Left ventricle myocardium inferior (tissue), 1 donor: ENCODE data around the gene EXOSC2. TPM values are rescaled to one million over a fixed set of nuclear protein-coding genes. Genes with fewer than 3 reads are reported as not detected.

Experiments used
- DNase-seq: peaks from one replicate; pipeline ENCODE4 v3.0.0-alpha.2; 2020
- H3K27ac ChIP-seq: fragments of 200-600 bp; replicated peaks from 2 replicates; pipeline ENCODE4 v1.8.0; 2021
- H3K27me3 ChIP-seq: fragments of 200-600 bp; 2 replicates; pipeline ENCODE4 v1.8.0; 2021; ENCODE audit warnings: low read depth
- H3K36me3 ChIP-seq: fragments of 200-600 bp; 2 replicates; pipeline ENCODE4 v1.8.0; 2021
- H3K4me1 ChIP-seq: fragments of 200-600 bp; 2 replicates; pipeline ENCODE4 v1.8.0; 2021
- H3K4me3 ChIP-seq: fragments of 200-600 bp; 2 replicates; pipeline ENCODE4 v1.8.0; 2021; ENCODE audit warnings: mild to moderate bottlenecking, moderate library complexity
- H3K9me3 ChIP-seq: fragments of 200-600 bp; replicated peaks from 2 replicates; pipeline ENCODE4 v1.8.0; 2021
- intact Hi-C: fragments of 100-400 bp; cut with micrococcal nuclease; formaldehyde crosslinking; loops from one replicate; pipeline ENCODE4 v1.11.0; 2022
- total RNA-seq: library from RNA; stranded (reverse); fragmentation: NEBNext Ultra II Directional; extraction: Animal tissue kit (Norgen Biotek cat#: 25700); gene quantifications from one replicate; pipeline ENCODE4 v1.2.1, GENCODE V29; 2021
- TF ChIP-seq, protein P1 (sequence below): fragments of 200-600 bp; IDR thresholded peaks from 2 replicates; pipeline ENCODE4 v1.8.0; 2021; ENCODE audit warnings: antibody characterized with exemption, mild to moderate bottlenecking, borderline replicate concordance
- donor health status: DM: no; HTN: yes; CAD: no; lungs with severe emphysema.

The EXOSC2 gene
- total RNA-seq, 1 donor from 2014 or later = 12.0 TPM

DNA sequence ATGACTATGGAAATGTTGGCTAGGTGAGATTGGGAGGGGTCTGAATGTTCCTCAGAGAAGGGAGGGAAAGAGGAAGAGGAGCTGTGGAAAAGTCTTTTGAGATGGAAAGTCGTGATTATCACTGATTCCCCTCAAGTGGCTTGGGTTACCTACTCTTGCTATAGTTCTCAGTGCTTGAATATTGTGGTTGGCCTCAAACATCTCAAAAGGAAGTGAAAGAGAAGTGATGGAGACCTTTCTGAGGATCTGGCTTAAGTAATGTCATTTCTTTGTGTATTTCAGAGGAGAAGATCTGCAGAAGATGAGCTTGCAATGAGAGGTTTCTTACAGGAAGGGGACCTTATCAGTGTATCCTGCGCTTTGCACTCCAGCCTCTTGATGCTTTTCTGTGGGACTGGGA, 5.5 kb downstream of the EXOSC2 start:
- Histone ChIP-seq H3K4me3 (no peak overlapping the region), H3K36me3 (peaks cover 77% of the 10 kb centered on the region), H3K9me3 (no peaks in the 10 kb centered on the region), H3K4me1 (peaks cover 31% of the 10 kb centered on the region), H3K27ac (no peak overlapping the region), H3K27me3 (no peaks in the 10 kb centered on the region)
- intact Hi-C loops = no loop called here
- TF ChIP-seq, protein P1, sequence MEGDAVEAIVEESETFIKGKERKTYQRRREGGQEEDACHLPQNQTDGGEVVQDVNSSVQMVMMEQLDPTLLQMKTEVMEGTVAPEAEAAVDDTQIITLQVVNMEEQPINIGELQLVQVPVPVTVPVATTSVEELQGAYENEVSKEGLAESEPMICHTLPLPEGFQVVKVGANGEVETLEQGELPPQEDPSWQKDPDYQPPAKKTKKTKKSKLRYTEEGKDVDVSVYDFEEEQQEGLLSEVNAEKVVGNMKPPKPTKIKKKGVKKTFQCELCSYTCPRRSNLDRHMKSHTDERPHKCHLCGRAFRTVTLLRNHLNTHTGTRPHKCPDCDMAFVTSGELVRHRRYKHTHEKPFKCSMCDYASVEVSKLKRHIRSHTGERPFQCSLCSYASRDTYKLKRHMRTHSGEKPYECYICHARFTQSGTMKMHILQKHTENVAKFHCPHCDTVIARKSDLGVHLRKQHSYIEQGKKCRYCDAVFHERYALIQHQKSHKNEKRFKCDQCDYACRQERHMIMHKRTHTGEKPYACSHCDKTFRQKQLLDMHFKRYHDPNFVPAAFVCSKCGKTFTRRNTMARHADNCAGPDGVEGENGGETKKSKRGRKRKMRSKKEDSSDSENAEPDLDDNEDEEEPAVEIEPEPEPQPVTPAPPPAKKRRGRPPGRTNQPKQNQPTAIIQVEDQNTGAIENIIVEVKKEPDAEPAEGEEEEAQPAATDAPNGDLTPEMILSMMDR = no peak
- DNase-seq = no peak

DNA sequence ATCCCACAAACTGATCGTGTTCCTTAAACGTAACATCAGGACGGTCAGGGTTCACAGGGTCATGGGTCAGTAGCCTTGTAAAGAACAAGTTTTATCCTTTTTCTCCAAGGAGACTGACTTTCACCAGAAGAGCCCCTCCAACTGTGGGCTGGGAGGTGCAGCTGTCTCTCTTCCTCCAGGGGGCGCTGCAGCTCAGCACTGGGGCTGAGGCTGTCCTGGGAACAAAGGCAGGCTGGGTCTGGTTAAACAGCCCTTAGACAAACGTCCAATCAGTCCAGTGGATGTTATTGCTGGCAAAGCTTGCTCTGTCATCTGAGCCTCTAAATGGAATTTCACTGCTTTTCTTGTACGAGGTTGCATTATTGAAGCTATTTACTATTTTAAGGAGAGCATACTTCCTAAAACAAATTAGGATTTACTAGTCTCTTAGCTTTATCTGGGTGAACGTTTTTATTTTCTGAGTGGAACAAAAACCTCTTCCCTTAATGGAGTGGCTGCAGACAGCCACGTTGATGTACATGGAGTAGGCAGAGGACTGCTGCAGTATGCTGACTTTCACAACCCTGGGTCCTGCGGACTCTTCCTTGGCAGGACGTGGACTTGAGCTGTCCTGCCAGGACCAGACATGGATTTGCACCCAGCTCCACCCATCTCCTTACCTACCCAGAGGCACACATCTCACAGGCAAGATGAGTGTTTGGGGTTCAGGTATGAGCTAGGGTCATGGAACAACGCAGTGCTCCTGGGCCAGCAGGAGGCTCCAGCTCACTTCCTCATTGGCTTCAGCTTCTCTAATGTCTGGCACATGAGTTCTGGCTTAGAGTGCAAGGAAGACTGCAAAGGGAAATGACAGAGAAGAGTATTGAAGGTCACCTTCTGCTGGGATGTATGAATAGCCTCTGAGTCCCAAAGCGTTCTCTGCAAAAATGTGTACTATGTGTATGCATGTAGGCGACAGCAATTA, 7.8 kb downstream of the EXOSC2 start:
- Histone ChIP-seq H3K4me1 (peaks cover 17% of the 10 kb centered on the region), H3K27ac (peak overlapping the region; percentile 21), H3K9me3 (no peaks in the 10 kb centered on the region), H3K4me3 (no peak overlapping the region), H3K36me3 (peaks cover 74% of the 10 kb centered on the region), H3K27me3 (no peaks in the 10 kb centered on the region)
- DNase-seq = peak; percentile 76
- intact Hi-C loops = loop anchor here (10.0 kb wide), 2 partner anchors 243 to 343 kb away; no protein-coding TSS in a partner anchor
- TF ChIP-seq, protein P1 = peak; percentile 97

DNA sequence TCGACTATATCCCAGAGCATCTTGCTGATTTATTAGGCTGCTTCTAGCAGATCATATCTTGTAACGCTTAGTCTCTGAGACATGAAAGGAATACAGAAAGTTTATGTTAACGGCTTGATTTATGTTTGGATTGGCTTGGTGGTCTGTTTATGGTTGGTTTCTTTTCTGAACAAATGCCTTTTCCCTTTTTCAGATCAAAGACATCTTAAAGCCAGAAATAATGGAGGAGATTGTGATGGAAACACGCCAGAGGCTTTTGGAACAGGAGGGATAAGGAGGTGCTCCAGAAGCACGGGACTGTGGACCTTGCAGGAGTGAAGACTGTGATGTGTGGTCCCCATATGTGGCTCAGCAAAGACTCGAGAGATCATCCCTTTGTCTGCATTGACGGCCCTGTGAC, 9.9 kb downstream of the EXOSC2 start:
- TF ChIP-seq, protein P1 = no peak
- Histone ChIP-seq H3K36me3 (peaks cover 53% of the 10 kb centered on the region), H3K9me3 (no peaks in the 10 kb centered on the region), H3K27me3 (no peaks in the 10 kb centered on the region), H3K4me1 (peaks cover 17% of the 10 kb centered on the region), H3K4me3 (no peak overlapping the region), H3K27ac (no peak overlapping the region)
- intact Hi-C loops = loop anchor here (10.0 kb wide), 2 partner anchors 241 to 341 kb away; no protein-coding TSS in a partner anchor
- DNase-seq = no peak

DNA sequence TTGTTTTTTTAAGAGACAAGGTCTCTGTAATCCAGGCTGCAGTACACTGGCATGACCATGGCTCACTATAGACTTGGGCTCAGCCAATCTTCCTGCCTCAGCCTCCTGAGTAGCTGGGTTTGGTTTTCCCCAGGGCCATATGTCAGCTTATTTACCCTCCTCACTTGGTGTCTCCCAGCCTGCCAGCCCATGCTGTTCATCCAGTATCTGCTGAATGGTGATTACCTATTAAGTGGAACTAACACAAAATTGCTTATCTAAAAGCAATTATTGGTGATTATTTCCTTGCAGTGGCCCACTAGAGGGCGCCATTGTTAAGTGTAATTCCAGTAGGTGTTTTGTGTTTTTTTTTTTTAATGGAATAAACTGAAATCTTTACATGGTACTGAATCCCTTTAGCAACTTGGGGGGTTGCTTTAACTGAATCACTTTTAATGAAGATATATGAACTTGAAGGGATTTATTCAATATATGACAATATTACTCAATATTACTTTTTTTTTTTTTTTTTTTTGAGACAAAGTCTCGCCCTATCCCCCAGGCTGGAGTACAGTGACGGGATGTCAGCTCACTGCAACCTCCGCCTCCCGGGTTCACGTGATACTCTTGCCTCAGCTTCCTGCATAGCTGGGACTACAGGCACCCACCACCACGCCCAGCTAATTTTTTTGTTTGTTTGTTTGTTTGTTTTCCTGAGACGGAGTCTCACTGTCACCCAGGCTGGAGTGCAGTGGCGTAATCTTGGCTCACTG, 13.8 kb downstream of the EXOSC2 start:
- H3K27me3 ChIP-seq = no peaks in the 10 kb centered on the region
- no peak overlapping the region for H3K27ac ChIP-seq
- DNase-seq = peak; percentile 38
- peaks cover 26% of the 10 kb centered on the region for H3K36me3 ChIP-seq
- TF ChIP-seq, protein P1 = peak; percentile 79
- H3K4me1 ChIP-seq = peaks cover 4% of the 10 kb centered on the region
- no peaks in the 10 kb centered on the region for H3K9me3 ChIP-seq
- intact Hi-C loops = loop anchor here (5.0 to 10.0 kb wide), 3 partner anchors 155 to 337 kb away; no protein-coding TSS in a partner anchor
- H3K4me3 ChIP-seq = no peak overlapping the region

DNA sequence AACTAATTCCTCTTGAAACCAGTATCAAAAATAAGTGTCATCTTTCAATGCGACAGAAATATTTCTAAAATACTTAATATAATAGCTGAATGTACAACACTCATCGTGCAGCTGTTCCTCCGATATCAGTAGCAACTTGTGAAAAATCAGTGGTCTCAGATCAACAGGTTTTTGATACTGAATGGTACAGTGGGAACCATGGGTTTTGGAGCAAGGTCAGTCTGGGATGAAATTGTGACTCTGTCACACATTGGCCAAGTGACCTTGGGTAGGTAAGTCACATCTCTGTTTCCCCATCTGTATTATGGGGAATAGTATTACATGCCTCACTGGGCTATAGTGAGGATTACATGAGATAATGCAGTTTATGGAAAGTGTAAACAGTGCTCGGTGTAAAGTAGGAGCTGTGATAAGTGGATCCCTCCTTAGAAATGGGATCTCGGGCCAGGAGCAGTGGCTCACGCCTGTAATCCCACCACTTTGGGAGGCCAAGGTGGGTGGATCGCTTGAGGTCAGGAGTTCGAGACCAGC, 17.3 kb downstream of the EXOSC2 start:
- H3K27ac ChIP-seq = no peak overlapping the region
- intact Hi-C loops = loop anchor here (10.0 kb wide), 1 partner anchor 54 kb away; no protein-coding TSS in a partner anchor
- no peak for DNase-seq
- no peaks in the 10 kb centered on the region for H3K9me3 ChIP-seq
- peaks cover 36% of the 10 kb centered on the region for H3K4me1 ChIP-seq
- H3K27me3 ChIP-seq = no peaks in the 10 kb centered on the region
- no peaks in the 10 kb centered on the region for H3K36me3 ChIP-seq
- TF ChIP-seq, protein P1 = no peak
- no peak overlapping the region for H3K4me3 ChIP-seq
